Cardiac septum (tissue), 1 donor: Measurements from ENCODE around the gene MANEAL. TPM values are rescaled to one million over a fixed set of nuclear protein-coding genes. Genes with fewer than 3 reads are reported as not detected.

ENCODE experiments used
- total RNA-seq: library from RNA; stranded (reverse); fragmentation: NEBNext Ultra II Directional; extraction: Animal tissue kit (Norgen Biotek cat#: 25700); gene quantifications from one replicate; pipeline ENCODE4 v1.2.1, GENCODE V29; 2021
- donor health status: DM: no; HTN: no; CAD: no.

MANEAL gene
- total RNA-seq, 1 donor from 2014 or later = 2.1 TPM

Other genes with a start within 250 kb of the MANEAL start
- gene SNIP1, start 239.6 kb upstream of the MANEAL start, total RNA-seq = 10.5 TPM
- gene DNALI1, start 236.9 kb upstream of the MANEAL start, total RNA-seq = 3.0 TPM
- 24.1 TPM for gene GNL2, start 197.9 kb upstream of the MANEAL start, total RNA-seq
- gene RSPO1, start 159.0 kb upstream of the MANEAL start, total RNA-seq = not detected
- gene CDCA8, start 101.3 kb upstream of the MANEAL start, total RNA-seq = 0.27 TPM
- gene EPHA10, start 28.7 kb upstream of the MANEAL start, total RNA-seq = not detected
- gene C1orf122, start 13.9 kb downstream of the MANEAL start, total RNA-seq = 52.1 TPM
- gene YRDC, start 14.4 kb downstream of the MANEAL start, total RNA-seq = 6.3 TPM
- gene MTF1, start 65.7 kb downstream of the MANEAL start, total RNA-seq = 16.0 TPM
- gene INPP5B, start 153.2 kb downstream of the MANEAL start, total RNA-seq = 13.7 TPM
- 30.9 TPM for gene SF3A3, start 196.2 kb downstream of the MANEAL start, total RNA-seq
- gene FHL3, start 211.7 kb downstream of the MANEAL start, total RNA-seq = 9.8 TPM
- gene UTP11, start 218.9 kb downstream of the MANEAL start, total RNA-seq = 29.8 TPM